Fibroblast of upper back skin (primary cell): Measurements from ENCODE around the gene DAB1.
A peak's percentile ranks its signal among the peaks of the same experiment; 100 is the strongest.

Experiments
- DNase-seq: peaks from one replicate; pipeline ENCODE4 v3.0.0-alpha.2; 2013

Gene DAB1

GRCh38 chr1:57012315-57012714 is 411.5 kb downstream of the DAB1 start:
- no peak for DNase-seq

- DNase-seq: no peak
Measured at GRCh38 chr1:57010511-57010910, 413.3 kb downstream of the DAB1 start.

GRCh38 chr1:57007948-57008347 is 415.9 kb downstream of the DAB1 start:
- DNase-seq: no peak

- DNase-seq: no peak
Measured at GRCh38 chr1:57007472-57007871, 416.4 kb downstream of the DAB1 start.

GRCh38 chr1:57003398-57004139 is 420.3 kb downstream of the DAB1 start:
- no peak for DNase-seq

- DNase-seq: no peak
Measured at GRCh38 chr1:56995414-56996100, 428.3 kb downstream of the DAB1 start.

GRCh38 chr1:56993475-56993874 is 430.4 kb downstream of the DAB1 start:
- DNase-seq: no peak

GRCh38 chr1:56992318-56993125 is 431.3 kb downstream of the DAB1 start:
- no peak for DNase-seq

GRCh38 chr1:56991576-56991975 is 432.3 kb downstream of the DAB1 start:
- DNase-seq: no peak

- DNase-seq: no peak
Measured at GRCh38 chr1:56986397-56986796, 437.5 kb downstream of the DAB1 start.

- DNase-seq: no peak
Measured at GRCh38 chr1:56985857-56986256, 438.0 kb downstream of the DAB1 start.

- no peak for DNase-seq
Measured at GRCh38 chr1:56983484-56983883, 440.4 kb downstream of the DAB1 start.

GRCh38 chr1:56979986-56980755 is 443.7 kb downstream of the DAB1 start:
- peak; percentile 59 for DNase-seq

- DNase-seq: no peak
Measured at GRCh38 chr1:56978819-56979218, 445.0 kb downstream of the DAB1 start.

- DNase-seq: no peak
Measured at GRCh38 chr1:56977910-56978309, 445.9 kb downstream of the DAB1 start.

GRCh38 chr1:56975446-56975845 is 448.4 kb downstream of the DAB1 start:
- no peak for DNase-seq

- DNase-seq: peak; percentile 61
Measured at GRCh38 chr1:56973923-56974742, 449.7 kb downstream of the DAB1 start.

GRCh38 chr1:56972976-56973375 is 450.9 kb downstream of the DAB1 start:
- peak; percentile 87 for DNase-seq

GRCh38 chr1:56970280-56970679 is 453.6 kb downstream of the DAB1 start:
- no peak for DNase-seq

GRCh38 chr1:56968878-56969495 is 454.9 kb downstream of the DAB1 start:
- DNase-seq: no peak
